GM18951 (cell line): ENCODE measurements around the gene SLC25A10.

Experiments used
- POLR2A ChIP-seq: IDR thresholded peaks from 4 replicates; pipeline ENCODE4 v1.6.1; 2011; ENCODE audit warnings: mild to moderate bottlenecking; ENCODE audit not compliant: insufficient read length, insufficient read depth; ENCODE audit errors: extremely low read depth
- in situ Hi-C: fragments of 300-500 bp; cut with MboI; formaldehyde crosslinking; loops from one replicate; pipeline ENCODE4 v1.12.0; 2022; ENCODE audit warnings: low sequenced_read_pairs, mixed read lengths, inconsistent platforms; ENCODE audit not compliant: unreplicated experiment

The SLC25A10 gene

DNA sequence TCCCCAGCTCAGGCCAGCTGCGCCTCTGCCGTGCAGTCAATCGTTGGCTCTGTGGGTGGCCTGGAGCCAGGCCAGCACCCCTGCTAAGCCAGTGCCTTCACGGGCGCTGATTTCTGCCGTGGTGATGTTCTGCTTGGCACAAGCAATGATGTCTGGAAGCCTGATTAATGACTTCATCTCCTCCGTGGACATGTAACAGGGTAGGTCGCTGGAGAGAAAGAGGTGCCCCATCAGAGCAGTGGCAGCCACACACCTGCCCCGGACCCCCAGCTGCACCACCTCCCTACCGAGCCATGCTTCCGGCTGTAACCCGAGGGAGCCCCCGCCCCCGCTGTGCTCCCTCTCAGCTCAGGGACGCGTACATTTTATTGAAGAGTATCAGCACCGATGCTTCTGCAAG lies 30.4 kb upstream of the SLC25A10 start:
- in situ Hi-C loops, result no loop called here
- no peak for TF ChIP-seq POLR2A

DNA sequence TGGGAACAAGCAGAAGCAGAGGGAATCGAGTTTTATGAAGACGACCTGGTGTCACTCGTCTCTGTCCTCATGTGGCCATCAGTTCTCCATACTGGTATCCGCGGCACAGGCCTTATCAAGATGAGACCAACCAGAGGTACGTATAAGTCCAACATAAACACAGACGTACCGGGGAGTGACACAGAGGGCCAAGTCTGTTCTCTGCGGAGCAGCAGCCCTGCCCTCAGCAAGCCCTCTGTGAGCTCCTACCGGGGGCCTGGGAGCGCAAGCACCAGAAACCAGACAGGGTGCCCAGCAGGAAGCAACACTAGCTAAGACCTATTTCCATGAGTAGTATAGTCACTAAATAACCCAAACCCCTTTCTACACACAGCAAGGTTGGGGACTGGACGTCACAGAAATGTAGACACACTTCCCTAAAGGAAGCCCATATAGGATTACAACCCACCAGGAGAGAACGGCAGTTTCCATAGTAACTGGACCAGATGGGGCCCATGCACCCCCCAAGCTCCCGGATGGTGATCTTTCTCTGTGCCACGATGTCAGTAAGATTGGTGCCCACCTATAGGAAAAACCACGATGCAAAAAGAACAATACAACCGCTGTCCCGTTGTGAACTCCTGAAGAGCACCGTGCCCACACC lies 29.4 kb upstream of the SLC25A10 start:
- in situ Hi-C loops, result no loop called here
- TF ChIP-seq POLR2A, result no peak

DNA sequence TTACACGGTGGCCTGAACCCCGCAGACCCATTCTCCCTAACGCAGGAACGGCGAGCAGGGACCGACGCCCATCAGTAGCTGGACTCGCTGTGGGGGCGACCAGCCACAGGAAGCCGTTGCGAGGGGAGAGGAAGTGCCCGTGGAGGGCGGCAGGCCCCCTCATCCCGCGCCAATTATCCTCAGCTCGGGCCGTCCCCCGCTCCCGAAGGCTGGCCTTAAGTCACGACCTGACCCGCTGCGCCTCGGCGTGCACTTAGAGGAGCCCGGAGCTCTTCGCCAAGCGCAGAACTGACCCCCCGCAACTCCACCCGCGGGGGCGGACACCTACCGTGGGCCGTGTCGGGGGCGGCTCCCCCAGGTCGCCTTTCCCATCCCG lies 28.9 kb upstream of the SLC25A10 start:
- in situ Hi-C loops, result no loop called here
- no peak for TF ChIP-seq POLR2A

DNA sequence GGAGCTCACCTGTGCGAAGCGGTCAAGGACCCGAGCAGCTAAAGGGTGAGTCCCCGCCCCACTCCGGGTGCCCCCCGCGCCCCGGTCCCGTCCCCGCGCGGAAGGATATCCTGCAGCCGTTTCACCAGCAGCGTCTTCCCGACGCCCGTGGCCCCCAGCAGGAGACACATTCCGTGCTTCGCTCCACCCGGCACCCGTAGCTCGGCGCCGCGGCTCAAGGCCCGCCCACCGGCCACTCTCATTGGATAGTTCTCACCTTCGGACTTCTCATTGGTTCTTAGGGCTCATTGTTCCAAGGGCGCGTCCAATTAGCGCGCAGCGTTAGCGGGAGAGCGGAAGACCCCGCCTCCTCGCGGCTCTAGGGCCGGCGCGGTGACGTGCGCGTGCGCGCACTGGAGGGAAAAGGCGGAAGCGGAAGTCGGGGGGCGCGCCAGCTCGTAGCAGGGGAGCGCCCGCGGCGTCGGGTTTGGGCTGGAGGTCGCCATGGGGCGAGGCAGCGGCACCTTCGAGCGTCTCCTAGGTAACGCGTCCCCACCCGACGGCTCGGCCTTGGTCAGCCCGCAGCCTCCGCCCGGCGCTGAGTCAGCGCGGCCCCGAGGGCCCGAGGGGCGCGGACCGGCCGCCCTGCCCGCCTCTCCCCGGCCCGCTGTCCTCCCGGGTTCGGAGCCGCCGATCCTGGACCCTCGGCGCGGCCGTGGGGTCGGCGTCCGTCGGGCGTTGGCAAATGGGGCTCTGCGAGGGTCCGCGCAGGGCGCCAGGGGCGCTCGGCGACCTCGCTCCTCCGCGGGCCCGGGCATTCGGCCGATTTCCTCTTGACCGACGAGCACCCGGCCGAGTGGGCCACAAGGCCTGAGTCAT lies 28.3 kb upstream of the SLC25A10 start, which contains the start of the genes ARL16 and HGS:
TSS of gene ARL16 (minus strand) at position 214 of the 858 bp plus-strand sequence. CDS start at position 170, 44 bp downstream.
TSS of gene HGS (plus strand) at position 428 of the 858 bp plus-strand sequence. CDS start at position 484, 56 bp downstream.
- in situ Hi-C loops, result no loop called here
- TF ChIP-seq POLR2A, result peak; percentile 77

DNA sequence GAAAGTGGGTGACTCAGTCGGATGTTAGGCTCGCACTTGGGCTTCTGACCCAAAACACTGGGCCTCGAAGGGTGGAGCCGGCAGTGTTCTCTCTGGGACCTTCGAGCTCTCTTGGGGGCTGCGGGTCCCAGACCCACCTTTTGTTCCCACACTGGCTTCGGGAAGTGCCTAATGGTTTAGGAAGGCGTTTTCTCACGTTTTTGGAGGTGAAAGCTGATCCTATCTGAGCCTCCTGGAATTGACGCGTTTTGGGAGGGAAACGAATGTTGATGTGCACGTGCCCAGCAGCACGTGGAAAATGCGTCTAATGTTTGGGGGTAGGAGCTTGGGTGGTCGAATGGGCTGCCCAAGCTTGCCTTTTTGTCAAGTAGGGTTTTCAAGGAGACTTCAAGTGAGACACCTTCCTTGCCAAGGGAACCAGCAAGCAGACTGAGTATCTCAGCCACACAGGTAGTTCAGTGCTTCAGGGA lies 27.6 kb upstream of the SLC25A10 start:
- in situ Hi-C loops, result no loop called here
- no peak for TF ChIP-seq POLR2A

DNA sequence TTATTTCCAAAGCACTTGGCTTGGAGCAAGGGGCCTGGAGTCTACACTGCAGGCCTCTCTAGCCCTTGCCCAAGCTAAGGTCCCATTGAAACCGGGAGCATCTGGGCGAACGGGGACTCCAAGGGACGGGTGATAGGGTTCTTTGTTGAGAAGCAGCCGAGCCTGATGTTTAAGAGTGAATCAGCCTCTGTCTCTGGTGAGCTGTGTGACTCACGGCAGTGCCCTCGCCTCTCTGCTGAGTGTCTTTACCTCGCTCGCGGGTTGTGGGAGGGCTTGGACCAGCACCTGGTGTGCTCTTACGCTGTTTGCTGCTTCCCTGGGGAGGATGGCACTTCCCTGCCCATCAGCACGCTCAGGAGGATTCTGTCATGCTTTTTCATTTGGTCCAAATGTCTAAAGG lies 27.0 kb upstream of the SLC25A10 start:
- in situ Hi-C loops, result no loop called here
- no peak for TF ChIP-seq POLR2A

DNA sequence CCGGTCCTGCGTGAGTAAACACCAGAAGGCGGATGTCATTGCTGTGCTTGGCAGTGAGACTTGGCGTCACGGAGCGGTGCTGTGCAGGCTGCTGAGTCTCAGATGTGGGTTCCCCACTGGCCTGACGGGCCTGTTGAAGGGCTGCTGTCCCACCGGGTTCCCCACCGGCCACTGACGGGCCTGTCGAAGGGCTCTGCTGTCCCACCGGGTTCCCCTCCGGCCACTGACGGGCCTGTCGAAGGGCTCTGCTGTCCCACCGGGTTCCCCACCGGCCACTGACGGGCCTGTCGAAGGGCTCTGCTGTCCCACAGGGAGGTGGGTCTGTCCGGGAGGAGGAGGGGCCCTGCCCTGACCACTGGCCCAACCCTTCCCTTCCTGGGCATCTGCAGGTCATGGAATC lies 25.5 kb upstream of the SLC25A10 start:
- in situ Hi-C loops, result no loop called here
- no peak for TF ChIP-seq POLR2A

DNA sequence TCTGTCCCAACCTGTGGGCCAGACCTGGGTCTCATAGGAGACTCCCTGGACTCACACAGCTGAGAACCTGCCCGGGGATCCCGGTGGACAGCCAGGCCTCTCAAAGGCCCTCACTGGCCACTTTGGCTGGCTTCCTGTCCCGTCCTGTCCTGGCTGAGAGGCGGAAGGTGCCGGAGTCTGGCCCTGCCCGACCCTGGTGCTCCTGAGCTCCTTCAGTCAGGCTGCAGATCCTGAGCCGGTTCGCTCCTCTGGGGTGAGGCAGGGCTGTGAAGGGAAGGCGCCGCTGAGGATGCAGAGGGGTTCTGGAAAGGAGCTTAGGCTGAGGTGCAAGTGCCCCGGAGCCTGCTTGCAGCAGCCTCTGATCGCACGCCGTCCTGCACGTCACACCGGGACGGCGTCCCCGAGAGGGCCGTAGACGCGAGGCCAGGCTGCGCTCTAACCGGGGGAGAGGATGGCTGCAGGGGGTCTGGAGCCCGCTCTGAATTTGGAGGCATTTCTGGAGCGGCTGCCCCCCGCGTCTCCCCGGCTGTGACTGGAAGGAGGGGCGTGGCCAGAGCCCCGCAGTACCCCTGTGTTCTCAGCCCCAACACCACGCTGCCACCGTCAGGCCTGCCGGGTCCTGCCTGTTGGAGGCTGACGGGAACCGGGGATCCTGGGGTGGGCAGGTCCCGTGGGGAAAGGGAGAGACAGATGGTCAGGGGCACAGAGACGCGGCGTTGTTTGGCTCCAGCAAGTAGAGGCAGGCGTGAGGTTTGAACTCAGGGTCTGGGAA lies 24.1 kb upstream of the SLC25A10 start:
- in situ Hi-C loops, result no loop called here
- TF ChIP-seq POLR2A, result no peak

DNA sequence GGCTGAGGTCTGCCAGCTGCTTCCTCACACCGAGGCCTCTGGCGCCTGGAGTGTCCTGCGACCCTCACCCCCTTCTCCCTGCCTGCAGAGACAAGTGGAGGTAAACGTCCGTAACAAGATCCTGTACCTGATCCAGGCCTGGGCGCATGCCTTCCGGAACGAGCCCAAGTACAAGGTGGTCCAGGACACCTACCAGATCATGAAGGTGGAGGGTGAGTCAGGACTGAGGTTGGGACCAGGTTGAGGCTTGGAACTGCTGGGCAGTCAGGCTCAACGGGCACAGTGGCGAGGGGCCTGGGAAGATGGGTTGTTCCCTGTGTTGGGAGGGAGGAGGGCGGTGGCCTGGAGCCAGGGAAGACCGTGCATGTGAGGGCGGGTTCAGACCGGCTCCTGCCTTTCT lies 23.5 kb upstream of the SLC25A10 start:
- in situ Hi-C loops, result no loop called here

DNA sequence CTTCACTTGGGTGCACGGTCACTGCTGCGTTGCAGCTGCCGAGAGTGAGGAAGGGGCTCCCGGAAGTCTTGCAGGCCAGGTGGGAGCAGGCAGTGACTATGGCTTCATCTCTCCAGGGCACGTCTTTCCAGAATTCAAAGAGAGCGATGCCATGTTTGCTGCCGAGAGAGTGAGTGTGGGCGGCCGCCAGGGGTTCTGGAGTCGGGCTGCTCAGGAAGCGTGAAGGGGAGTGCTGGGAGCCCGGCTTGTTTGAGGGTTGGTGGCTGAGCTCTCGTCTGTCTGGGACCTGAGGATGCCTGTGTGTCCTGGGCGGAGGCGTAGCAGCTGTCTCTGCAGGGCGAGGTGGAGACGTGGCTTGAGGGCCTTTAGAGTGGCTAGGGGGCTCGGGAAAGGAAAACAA lies 22.0 kb upstream of the SLC25A10 start:
- in situ Hi-C loops, result no loop called here
- no peak for TF ChIP-seq POLR2A

More for the DNA sequence above, 23.5 kb upstream of the SLC25A10 start:
- TF ChIP-seq POLR2A, result no peak

DNA sequence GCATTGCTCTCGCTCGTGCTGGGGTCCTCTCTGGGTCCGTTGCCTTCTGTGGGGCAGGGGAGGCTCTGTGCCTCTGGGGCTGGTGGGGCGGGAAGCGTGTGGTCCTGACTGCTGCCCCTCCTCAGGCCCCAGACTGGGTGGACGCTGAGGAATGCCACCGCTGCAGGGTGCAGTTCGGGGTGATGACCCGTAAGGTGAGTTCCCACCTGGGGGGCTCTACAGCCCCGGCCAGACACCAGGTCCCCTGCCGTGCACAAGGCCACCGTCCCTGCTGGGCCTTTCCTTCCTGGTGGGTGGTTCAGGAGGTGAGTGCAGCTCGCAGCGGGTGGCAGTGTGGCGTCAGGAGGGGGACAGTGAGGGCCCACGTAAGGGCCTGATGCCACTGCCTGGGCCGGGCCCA lies 21.5 kb upstream of the SLC25A10 start:
- TF ChIP-seq POLR2A, result no peak
- in situ Hi-C loops, result no loop called here

DNA sequence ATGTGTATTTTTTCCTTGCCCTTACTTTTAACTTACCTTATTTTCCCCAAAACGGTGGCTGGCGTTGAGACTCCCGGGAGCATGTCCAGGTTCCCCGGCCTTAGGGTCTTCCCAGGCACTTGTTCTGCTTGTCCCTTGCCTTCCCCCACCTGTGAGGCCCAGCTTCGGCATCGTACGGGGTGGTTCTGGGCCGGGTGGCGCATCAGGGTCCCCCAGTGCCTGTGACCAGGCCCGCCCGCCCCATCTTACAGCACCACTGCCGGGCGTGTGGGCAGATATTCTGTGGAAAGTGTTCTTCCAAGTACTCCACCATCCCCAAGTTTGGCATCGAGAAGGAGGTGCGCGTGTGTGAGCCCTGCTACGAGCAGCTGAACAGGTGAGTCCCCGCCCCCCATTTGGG lies 20.9 kb upstream of the SLC25A10 start:
- in situ Hi-C loops, result no loop called here
- no peak for TF ChIP-seq POLR2A

DNA sequence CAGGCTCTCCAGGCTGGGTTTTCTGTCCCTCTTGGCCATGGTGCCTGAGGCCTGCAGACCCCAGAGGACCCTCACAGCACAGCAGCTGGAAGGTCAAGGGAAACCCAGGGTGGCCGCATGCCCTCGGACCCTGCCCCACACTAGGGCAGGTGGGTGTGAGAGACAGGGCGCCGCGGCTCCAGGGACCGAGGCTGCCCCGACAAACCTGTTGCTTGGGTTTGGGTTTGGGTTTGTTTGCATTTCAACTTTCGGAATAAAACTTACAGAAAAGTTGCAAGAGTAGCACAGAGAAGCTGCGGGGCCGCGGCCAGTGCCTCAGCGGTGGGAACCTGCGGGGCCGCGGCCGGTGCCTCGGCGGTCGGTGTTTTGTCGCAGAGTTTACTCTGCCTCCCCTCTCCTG lies 20.5 kb upstream of the SLC25A10 start:
- in situ Hi-C loops, result no loop called here
- TF ChIP-seq POLR2A, result no peak
